Panc1 (cell line): ENCODE results near the gene VWF. TPM values are rescaled to one million over a fixed set of nuclear protein-coding genes. Genes with fewer than 3 reads are reported as not detected.
"Not testable (repeated sequence)": the region's sequence is repeated elsewhere in the genome, so short reads cannot be mapped to it uniquely, and the experiment has no call there.

ENCODE experiments used
- ATAC-seq: fragments of 200-7000 bp; cut with Tn5 transposase; 2 replicates; pipeline ENCODE4 v1.9.1; 2020; ENCODE audit warnings: mild to moderate bottlenecking, moderate library complexity
- BruUV-seq: library from RNA; stranded (reverse); fragments of 400-500 nt; replicated peaks from 2 replicates; lab custom pipeline; 2021; lab: Mats Ljungman, UMichigan
- CTCF ChIA-PET: fragments of 300-600 bp; sonication (Branson Sonifier 250); formaldehyde crosslinking; loops from one replicate; lab custom pipeline; 2022; ENCODE audit warnings: antibody characterized with exemption; lab: Charles Lee
- POLR2A ChIA-PET: fragments of 300-600 bp; sonication (Branson Sonifier 250); formaldehyde crosslinking; loops from one replicate; lab custom pipeline; 2022; ENCODE audit warnings: antibody characterized with exemption; lab: Charles Lee
- DNase-seq: peaks from one replicate; pipeline ENCODE4 v3.0.0-alpha.2; 2010; ENCODE audit warnings: low read depth, low spot score
- H3K27ac ChIP-seq: 2 replicates; pipeline ENCODE4 v1.5.1; 2011; ENCODE audit warnings: mild to moderate bottlenecking, low read length, inconsistent platforms
- H3K27me3 ChIP-seq: fragments of 200-500 bp; sonication (Bioruptor generic); 2 replicates; pipeline ENCODE4 v1.6.0; 2014; ENCODE audit warnings: low read length, inconsistent platforms; ENCODE audit not compliant: control insufficient read depth, insufficient read depth
- H3K36me3 ChIP-seq: fragments of 200-500 bp; sonication (Bioruptor generic); 2 replicates; pipeline ENCODE4 v1.5.1; 2014; ENCODE audit warnings: inconsistent platforms, mild to moderate bottlenecking, low read length, moderate library complexity; ENCODE audit not compliant: control insufficient read depth, insufficient read depth
- H3K4me1 ChIP-seq: 2 replicates; pipeline ENCODE4 v1.5.1; 2011; ENCODE audit warnings: inconsistent platforms, mild to moderate bottlenecking, low read length, moderate library complexity; ENCODE audit not compliant: control insufficient read depth, insufficient read depth
- H3K4me3 ChIP-seq, 2 experiments: 2 replicates each; pipeline ENCODE4 v1.5.1; 2011 to 2012; ENCODE audit warnings: low read depth in 2 of 2, low read length in 2 of 2, mild to moderate bottlenecking in 2 of 2, inconsistent platforms in 1 of 2, moderate library complexity in 1 of 2
- H3K9me3 ChIP-seq: fragments of 200-500 bp; sonication (Bioruptor generic); 2 replicates; pipeline ENCODE4 v1.5.1; 2014; ENCODE audit warnings: low read depth, mild to moderate bottlenecking, inconsistent platforms, low read length, moderate library complexity; ENCODE audit not compliant: control insufficient read depth, insufficient read depth
- CTCF ChIP-seq: fragments of 450-650 bp; IDR thresholded peaks from 2 replicates; pipeline ENCODE4 v1.5.1; 2017; ENCODE audit warnings: mild to moderate bottlenecking
- POLR2AphosphoS5 ChIP-seq: IDR thresholded peaks from 2 replicates; pipeline ENCODE4 v1.6.1; 2012; ENCODE audit warnings: mild to moderate bottlenecking, low read depth, low read length, moderate library complexity
- REST ChIP-seq, 2 experiments: IDR thresholded peaks; 2 replicates each; pipeline ENCODE4 v1.6.1; 2011 to 2012; ENCODE audit warnings: low read depth in 2 of 2, control low read depth in 1 of 2, low read length in 1 of 2, mild to moderate bottlenecking in 1 of 2, moderate library complexity in 1 of 2; ENCODE audit not compliant: insufficient read depth in 1 of 2
- SIN3A ChIP-seq: IDR thresholded peaks from 2 replicates; pipeline ENCODE4 v1.6.1; 2012; ENCODE audit warnings: low read depth, mild to moderate bottlenecking, low read length, moderate library complexity, borderline replicate concordance; ENCODE audit not compliant: insufficient read depth
- TCF7L2 ChIP-seq: IDR thresholded peaks from 2 replicates; pipeline ENCODE4 v1.6.1; 2011; ENCODE audit warnings: mild to moderate bottlenecking, low read depth, low read length, inconsistent platforms
- in situ Hi-C: cut with HindIII; loops from 2 replicates; pipeline ENCODE4 v1.10.0; 2016; ENCODE audit warnings: low sequenced_read_pairs, low pct_unique_long_range_greater_than_20kb
- intact Hi-C: fragments of 100-400 bp; cut with micrococcal nuclease; formaldehyde crosslinking; loops from one replicate; pipeline ENCODE4 v1.10.0; 2022; ENCODE audit not compliant: unreplicated experiment
- total RNA-seq: library from RNA; stranded (reverse); gene quantifications from one replicate; pipeline ENCODE4 v1.2.1, GENCODE V29; 2021; ENCODE audit not compliant: unreplicated experiment

Gene VWF
- total RNA-seq, 1 experiment from 2014 or later: 0.31 TPM

GRCh38 chr12:6018265-6018664 is 106.2 kb downstream of the VWF start:
- in situ Hi-C loops (no loop called here), intact Hi-C loops (no loop called here)
- CTCF ChIA-PET: no interaction called here
- ATAC-seq (no peak), DNase-seq (no peak)
- BruUV-seq: no TSS peak
- no peak overlapping the region for H3K27ac ChIP-seq
- no peaks in the 10 kb centered on the region for H3K9me3 ChIP-seq
- H3K4me3 ChIP-seq: no peak overlapping the region
- TF ChIP-seq CTCF: no peak
- TF ChIP-seq TCF7L2: no peak
- no peak for TF ChIP-seq SIN3A
- TF ChIP-seq REST (IDR thresholded peaks at IDR 0.05; ENCODE audit: insufficient read depth in 1 of 2, low read depth in 2 of 2, low read length in 1 of 2): no peak
- TF ChIP-seq POLR2AphosphoS5: no peak
- no peaks in the 10 kb centered on the region for H3K4me1 ChIP-seq
- no peaks in the 10 kb centered on the region for H3K27me3 ChIP-seq
- no peaks in the 10 kb centered on the region for H3K36me3 ChIP-seq
- POLR2A ChIA-PET: no interaction called here

- no peak for TF ChIP-seq TCF7L2
- TF ChIP-seq CTCF: no peak
- ChIA-PET CTCF (no interaction called here), POLR2A (no interaction called here)
- no TSS peak for BruUV-seq
- Histone ChIP-seq H3K27me3 (no peaks in the 10 kb centered on the region), H3K36me3 (no peaks in the 10 kb centered on the region), H3K9me3 (no peaks in the 10 kb centered on the region), H3K4me1 (no peaks in the 10 kb centered on the region), H3K4me3 (no peak overlapping the region), H3K27ac (no peak overlapping the region)
- no peak for ATAC-seq
- no peak for DNase-seq
- in situ Hi-C loops: no loop called here
- intact Hi-C loops: no loop called here
Measured at GRCh38 chr12:6016756-6017155, 107.7 kb downstream of the VWF start.

GRCh38 chr12:6016004-6016403 is 108.5 kb downstream of the VWF start:
- H3K27me3 ChIP-seq, H3K9me3 ChIP-seq, H3K4me1 ChIP-seq, intact Hi-C loops, H3K27ac ChIP-seq, ATAC-seq, H3K36me3 ChIP-seq, DNase-seq, in situ Hi-C loops, CTCF ChIA-PET, BruUV-seq, H3K4me3 ChIP-seq, POLR2A ChIA-PET: not testable (repeated sequence)
